ENCODE measurements around the gene VWC2L. TPM values are rescaled to one million over a fixed set of nuclear protein-coding genes. Genes with fewer than 3 reads are reported as not detected.

The VWC2L gene
- polyA plus RNA-seq, 6 donors from 2014 or later, result not detected

DNA sequence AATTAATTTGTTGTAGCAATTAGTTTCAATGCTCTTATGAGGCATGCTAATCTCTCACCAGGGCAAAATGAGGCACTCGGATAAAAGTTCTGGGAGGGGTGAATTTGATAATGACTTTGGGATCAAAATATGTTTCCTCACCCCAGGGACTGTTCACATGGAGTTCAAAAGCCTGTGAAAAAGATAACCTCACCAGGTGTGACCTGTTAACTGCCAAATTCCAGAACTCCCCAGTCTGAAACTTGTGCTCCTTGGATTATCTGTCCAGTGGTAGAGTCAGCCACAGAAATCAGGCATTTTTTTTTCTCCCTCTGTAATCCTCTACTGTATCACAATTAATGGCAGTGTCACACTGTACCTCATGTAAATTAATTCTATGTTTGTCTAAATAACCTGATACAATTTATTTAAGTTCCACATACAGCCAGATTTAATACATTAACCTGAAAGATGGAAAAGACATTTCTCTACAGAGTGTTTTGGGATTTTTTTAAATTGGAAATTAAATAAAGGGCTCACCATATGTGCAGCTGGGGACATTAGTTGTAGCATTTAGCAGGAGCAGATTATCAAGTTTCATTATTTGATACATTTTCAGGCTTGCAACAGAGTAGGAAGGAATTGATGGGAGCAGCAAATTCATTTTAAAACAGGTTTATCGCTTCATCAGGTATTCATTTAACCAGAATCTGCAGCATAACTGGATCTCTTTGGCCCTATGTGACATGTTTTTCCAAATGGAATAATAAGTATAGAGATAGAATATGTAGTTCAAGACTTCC is 191.2 kb downstream of the VWC2L start:
- ATAC-seq (ENCODE audit: low read depth in 2 of 2) (no peak), DNase-seq (no peak)
- Mint-ChIP-seq H3K36me3 (no peaks in the 10 kb centered on the region), H3K27me3 (no peaks in the 10 kb centered on the region), H3K4me1 (no peaks in the 10 kb centered on the region), H3K27ac (no peak overlapping the region), H3K9me3 (no peaks in the 10 kb centered on the region), H3K4me3 (no peak overlapping the region)

GRCh38 chr2:214604861-214605260 is 194.0 kb downstream of the VWC2L start:
- no peak for DNase-seq
- Mint-ChIP-seq H3K9me3 (peaks cover 0 to 4% (median 0%) of the 10 kb centered on the region in 7 donors), H3K4me3 (no peak overlapping the region), H3K27me3 (no peaks in the 10 kb centered on the region), H3K4me1 (no peaks in the 10 kb centered on the region), H3K27ac (no peak overlapping the region), H3K36me3 (no peaks in the 10 kb centered on the region)
- no peak for ATAC-seq (ENCODE audit: low read depth in 2 of 2)

DNA sequence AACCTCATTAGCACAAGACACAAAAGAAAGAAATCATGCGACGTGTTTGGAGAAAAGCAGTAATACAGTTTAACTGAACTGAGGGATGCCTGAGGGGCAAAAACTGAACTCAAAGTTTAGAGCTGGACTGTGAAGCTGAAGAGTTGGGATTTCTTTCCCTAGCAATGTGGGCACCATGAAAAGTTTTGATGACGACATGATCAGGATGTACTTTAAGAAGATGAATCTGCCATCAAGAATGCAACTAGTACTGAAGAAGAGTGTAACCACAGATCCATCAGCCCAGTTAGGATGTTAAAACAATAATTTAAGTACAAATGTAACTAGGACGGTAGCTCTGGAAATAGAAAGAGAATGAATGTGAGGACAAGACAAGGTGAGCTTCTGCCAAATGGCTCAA is 196.2 kb downstream of the VWC2L start:
- Mint-ChIP-seq H3K4me3 (no peak overlapping the region), H3K4me1 (no peaks in the 10 kb centered on the region), H3K27me3 (peaks cover 0 to 6% (median 0%) of the 10 kb centered on the region in 3 donors), H3K9me3 (peaks cover 0 to 4% (median 0%) of the 10 kb centered on the region in 7 donors), H3K36me3 (no peaks in the 10 kb centered on the region), H3K27ac (no peak overlapping the region)
- ATAC-seq (ENCODE audit: low read depth in 2 of 2) (no peak), DNase-seq (no peak)

DNA sequence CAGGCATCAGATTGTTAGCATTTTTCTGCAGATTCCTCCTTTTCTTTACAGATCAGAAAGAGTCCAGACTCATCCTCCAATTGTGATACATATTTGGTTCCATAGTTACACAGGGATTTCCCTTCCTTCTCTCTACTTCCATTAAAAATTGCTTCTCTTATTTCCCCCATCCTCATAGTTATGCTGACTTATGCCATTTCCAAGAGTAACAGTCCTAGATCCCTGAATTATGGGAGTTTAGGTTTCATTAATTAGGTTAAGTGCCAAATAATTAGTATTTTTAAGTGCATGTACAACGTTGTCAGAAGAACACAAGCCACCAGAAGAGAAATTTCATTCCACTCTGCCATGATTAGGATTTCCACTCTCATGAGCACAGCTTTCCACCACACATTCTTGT is 200.2 kb downstream of the VWC2L start:
- Mint-ChIP-seq H3K4me1 (no peaks in the 10 kb centered on the region), H3K9me3 (peaks cover 0 to 4% (median 0%) of the 10 kb centered on the region in 7 donors), H3K36me3 (no peaks in the 10 kb centered on the region), H3K4me3 (no peak overlapping the region), H3K27ac (no peak overlapping the region), H3K27me3 (peaks cover 0 to 12% (median 0%) of the 10 kb centered on the region in 3 donors)
- ATAC-seq (ENCODE audit: low read depth in 2 of 2), result no peak
- no peak for DNase-seq

GRCh38 chr2:214624166-214624760 is 213.4 kb downstream of the VWC2L start:
- H3K27ac Mint-ChIP-seq, result no peak overlapping the region
- H3K4me3 Mint-ChIP-seq, result no peak overlapping the region
- no peak for DNase-seq
- no peaks in the 10 kb centered on the region for H3K9me3 Mint-ChIP-seq
- H3K36me3 Mint-ChIP-seq, result no peaks in the 10 kb centered on the region
- ATAC-seq (ENCODE audit: low read depth in 2 of 2), result no peak
- no peaks in the 10 kb centered on the region for H3K4me1 Mint-ChIP-seq
- peaks cover 0 to 5% (median 0%) of the 10 kb centered on the region in 3 donors for H3K27me3 Mint-ChIP-seq

- no peaks in the 10 kb centered on the region for H3K36me3 Mint-ChIP-seq
- no peak overlapping the region for H3K4me3 Mint-ChIP-seq
- H3K27ac Mint-ChIP-seq, result no peak overlapping the region
- no peak for DNase-seq
- H3K27me3 Mint-ChIP-seq, result peaks cover 0 to 5% (median 0%) of the 10 kb centered on the region in 3 donors
- no peaks in the 10 kb centered on the region for H3K9me3 Mint-ChIP-seq
- no peak for ATAC-seq (ENCODE audit: low read depth in 2 of 2)
- no peaks in the 10 kb centered on the region for H3K4me1 Mint-ChIP-seq
Measured at GRCh38 chr2:214628091-214628490, 217.2 kb downstream of the VWC2L start.
